ENCODE measurements around the gene YIF1B. TPM values are rescaled to one million over a fixed set of nuclear protein-coding genes. Genes with fewer than 3 reads are reported as not detected.

The YIF1B gene
- total and polyA plus RNA-seq, 2 donors (not counting 3 experiments of a cell fraction or from before 2014, with no cell fraction given) = 85.8 to 249 TPM

GRCh38 chr19:38359242-38360021 is 43.7 kb upstream of the YIF1B start:
- ChIA-PET CTCF (interaction anchor here (1.9 kb wide), 1 partner anchor 15 kb away, joined by 4 read pairs; the partner anchor contains the start of gene PSMD8), POLR2A (no interaction called here)
- Histone ChIP-seq H3K79me2 (ENCODE audit: control insufficient read depth, insufficient read depth, low read length) (no peaks in the 10 kb centered on the region), H3K4me3 (replicated peaks in 1 of 3; ENCODE audit: insufficient read depth in 1 of 3, low read depth in 1 of 3, low read length in 3 of 3) (no peak overlapping the region), H3K27me3 (ENCODE audit: control insufficient read depth in 2 of 2, insufficient read depth in 2 of 2, low read length in 2 of 2) (peaks cover 13 to 14% of the 10 kb centered on the region in 2 experiments), H4K20me1 (replicated peaks; ENCODE audit: control insufficient read depth, extremely low read depth, insufficient read depth, low read length) (no peaks in the 10 kb centered on the region), H3K9me1 (replicated peaks; ENCODE audit: control insufficient read depth, extremely low read depth, insufficient read depth, low read length) (no peaks in the 10 kb centered on the region), H3K4me2 (ENCODE audit: insufficient read depth, low read length) (no peak overlapping the region), H2AFZ (ENCODE audit: low read depth, low read length) (no peak overlapping the region), H3K36me3 (ENCODE audit: control insufficient read depth in 2 of 2, extremely low read depth in 1 of 2, insufficient read depth in 2 of 2, low read length in 2 of 2) (no peaks in the 10 kb centered on the region), H3K27ac (ENCODE audit: insufficient read depth, low read depth, low read length) (no peak overlapping the region), H3K9ac (replicated peaks; ENCODE audit: extremely low read depth, insufficient read depth, low read length) (no peak overlapping the region), H3K4me1 (ENCODE audit: control insufficient read depth, extremely low read depth, insufficient read depth, low read length) (peaks cover 3% of the 10 kb centered on the region), H3K9me3 (replicated peaks; ENCODE audit: control insufficient read depth, insufficient read depth, low read length) (no peaks in the 10 kb centered on the region)
- no TSS peak for BruUV-seq (replicated peaks)
- dilution Hi-C loops (cut with MboI; ENCODE audit: extremely low pct_ligation_motif_present, low sequenced_read_pairs) (no loop called here), intact Hi-C loops (cut with micrococcal nuclease) (no loop called here)
- no peak for FAIRE-seq
- DNase-seq (ENCODE audit: low read depth, low spot score) = no peak
- TF ChIP-seq EZH2 (IDR thresholded peaks at IDR 0.05; ENCODE audit: borderline replicate concordance, low read depth, low read length, severe bottlenecking) (no peak), POLR2A (IDR thresholded peaks at IDR 0.05; ENCODE audit: low read depth, low read length) (no peak), GATA2 (IDR thresholded peaks at IDR 0.05; ENCODE audit: insufficient read depth, insufficient read length, low read depth, low read length) (no peak), MYC (IDR thresholded peaks at IDR 0.05; ENCODE audit: low read depth, low read length) (no peak), POLR2AphosphoS5 (IDR thresholded peaks at IDR 0.05; ENCODE audit: insufficient read depth, low read depth, low read length) (no peak)
- TF ChIP-seq, protein P1, sequence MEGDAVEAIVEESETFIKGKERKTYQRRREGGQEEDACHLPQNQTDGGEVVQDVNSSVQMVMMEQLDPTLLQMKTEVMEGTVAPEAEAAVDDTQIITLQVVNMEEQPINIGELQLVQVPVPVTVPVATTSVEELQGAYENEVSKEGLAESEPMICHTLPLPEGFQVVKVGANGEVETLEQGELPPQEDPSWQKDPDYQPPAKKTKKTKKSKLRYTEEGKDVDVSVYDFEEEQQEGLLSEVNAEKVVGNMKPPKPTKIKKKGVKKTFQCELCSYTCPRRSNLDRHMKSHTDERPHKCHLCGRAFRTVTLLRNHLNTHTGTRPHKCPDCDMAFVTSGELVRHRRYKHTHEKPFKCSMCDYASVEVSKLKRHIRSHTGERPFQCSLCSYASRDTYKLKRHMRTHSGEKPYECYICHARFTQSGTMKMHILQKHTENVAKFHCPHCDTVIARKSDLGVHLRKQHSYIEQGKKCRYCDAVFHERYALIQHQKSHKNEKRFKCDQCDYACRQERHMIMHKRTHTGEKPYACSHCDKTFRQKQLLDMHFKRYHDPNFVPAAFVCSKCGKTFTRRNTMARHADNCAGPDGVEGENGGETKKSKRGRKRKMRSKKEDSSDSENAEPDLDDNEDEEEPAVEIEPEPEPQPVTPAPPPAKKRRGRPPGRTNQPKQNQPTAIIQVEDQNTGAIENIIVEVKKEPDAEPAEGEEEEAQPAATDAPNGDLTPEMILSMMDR (IDR thresholded peaks at IDR 0.05; ENCODE audit: extremely low read depth in 1 of 2, insufficient read depth in 1 of 2, low read depth in 1 of 2, low read length in 2 of 2) = no peak
